ENCODE measurements around the gene KRTAP4-9. TPM values are rescaled to one million over a fixed set of nuclear protein-coding genes. Genes with fewer than 3 reads are reported as not detected.

The KRTAP4-9 gene
- total RNA-seq, 1 donor from 2014 or later, result not detected

DNA sequence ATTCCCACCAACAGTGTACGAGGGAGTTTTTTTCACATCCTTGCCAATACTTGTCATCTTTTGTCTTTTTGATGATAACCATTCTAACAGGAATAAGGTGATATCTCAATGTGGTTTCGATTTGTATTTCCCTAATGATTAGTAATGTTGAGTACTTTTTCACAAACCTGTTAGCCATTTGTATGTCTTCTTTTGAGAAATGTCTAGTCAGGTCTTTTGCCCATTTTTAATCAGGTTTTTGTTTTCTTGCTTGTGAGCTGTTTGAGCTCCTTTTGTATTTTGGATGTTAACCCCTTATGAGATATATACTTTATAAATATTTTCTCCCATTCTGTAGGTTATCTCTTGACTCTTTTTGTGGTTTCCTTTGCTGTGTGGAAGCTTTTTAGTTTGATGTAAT, 46.3 kb downstream of the KRTAP4-9 start:
- no peak overlapping the region for H3K4me3 Mint-ChIP-seq
- H3K9me3 Mint-ChIP-seq, result no peaks in the 10 kb centered on the region

DNA sequence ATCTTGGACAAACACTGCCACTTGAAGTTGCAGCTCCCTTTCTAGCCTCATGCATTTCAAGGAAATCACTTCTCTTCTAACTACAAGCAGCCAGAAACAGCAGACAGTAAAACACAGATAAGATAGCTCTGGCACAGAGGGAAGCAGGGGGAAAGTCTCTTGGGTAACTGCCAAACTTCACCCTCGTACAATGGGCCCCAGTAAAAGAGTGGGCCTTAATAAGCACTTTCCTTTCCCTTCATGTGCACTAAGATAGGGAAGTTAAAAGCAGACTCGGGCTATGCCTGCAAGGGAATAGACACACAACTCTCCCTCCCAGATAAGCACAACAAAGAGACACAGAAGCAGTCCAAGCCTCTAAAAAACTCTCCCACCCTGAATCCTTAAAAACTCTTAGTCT, 48.7 kb downstream of the KRTAP4-9 start:
- H3K27me3 Mint-ChIP-seq (ENCODE audit: low read depth), result peaks cover 34% of the 10 kb centered on the region
- H3K36me3 Mint-ChIP-seq (ENCODE audit: low read depth), result no peaks in the 10 kb centered on the region
- no peak for DNase-seq (ENCODE audit: low read depth, low spot score)
- TF ChIP-seq, protein P1, sequence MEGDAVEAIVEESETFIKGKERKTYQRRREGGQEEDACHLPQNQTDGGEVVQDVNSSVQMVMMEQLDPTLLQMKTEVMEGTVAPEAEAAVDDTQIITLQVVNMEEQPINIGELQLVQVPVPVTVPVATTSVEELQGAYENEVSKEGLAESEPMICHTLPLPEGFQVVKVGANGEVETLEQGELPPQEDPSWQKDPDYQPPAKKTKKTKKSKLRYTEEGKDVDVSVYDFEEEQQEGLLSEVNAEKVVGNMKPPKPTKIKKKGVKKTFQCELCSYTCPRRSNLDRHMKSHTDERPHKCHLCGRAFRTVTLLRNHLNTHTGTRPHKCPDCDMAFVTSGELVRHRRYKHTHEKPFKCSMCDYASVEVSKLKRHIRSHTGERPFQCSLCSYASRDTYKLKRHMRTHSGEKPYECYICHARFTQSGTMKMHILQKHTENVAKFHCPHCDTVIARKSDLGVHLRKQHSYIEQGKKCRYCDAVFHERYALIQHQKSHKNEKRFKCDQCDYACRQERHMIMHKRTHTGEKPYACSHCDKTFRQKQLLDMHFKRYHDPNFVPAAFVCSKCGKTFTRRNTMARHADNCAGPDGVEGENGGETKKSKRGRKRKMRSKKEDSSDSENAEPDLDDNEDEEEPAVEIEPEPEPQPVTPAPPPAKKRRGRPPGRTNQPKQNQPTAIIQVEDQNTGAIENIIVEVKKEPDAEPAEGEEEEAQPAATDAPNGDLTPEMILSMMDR (conservative IDR thresholded peaks at IDR 0.05), result no peak
- H3K27ac Mint-ChIP-seq (ENCODE audit: unreplicated experiment), result no peak overlapping the region
- no peak overlapping the region for H3K4me3 Mint-ChIP-seq
- no peaks in the 10 kb centered on the region for H3K4me1 Mint-ChIP-seq
- H3K9me3 Mint-ChIP-seq, result no peaks in the 10 kb centered on the region

More for the DNA sequence above, 46.3 kb downstream of the KRTAP4-9 start:
- no peak for DNase-seq (ENCODE audit: low read depth, low spot score)
- Mint-ChIP-seq H3K36me3 (ENCODE audit: low read depth) (no peaks in the 10 kb centered on the region), H3K27me3 (ENCODE audit: low read depth) (peaks cover 36% of the 10 kb centered on the region), H3K4me1 (no peaks in the 10 kb centered on the region), H3K27ac (ENCODE audit: unreplicated experiment) (no peak overlapping the region)
- TF ChIP-seq, protein P1 (conservative IDR thresholded peaks at IDR 0.05), result no peak

Other genes starting within 250 kb of the KRTAP4-9 start
- not detected in 2 replicates for gene KRT12, start 238.2 kb upstream of the KRTAP4-9 start, total RNA-seq
- not detected in 2 replicates for gene KRT20, start 220.1 kb upstream of the KRTAP4-9 start, total RNA-seq
- not detected in 2 replicates for gene KRT23, start 167.7 kb upstream of the KRTAP4-9 start, total RNA-seq
- not detected in 2 replicates for gene KRT39, start 138.4 kb upstream of the KRTAP4-9 start, total RNA-seq
- gene KRT40, start 121.1 kb upstream of the KRTAP4-9 start, total RNA-seq, result not detected in 2 replicates
- not detected in 2 replicates for gene KRTAP3-3, start 111.2 kb upstream of the KRTAP4-9 start, total RNA-seq
- gene KRTAP3-2, start 105.5 kb upstream of the KRTAP4-9 start, total RNA-seq, result not detected in 2 replicates
- not detected in 2 replicates for gene KRTAP3-1, start 96.3 kb upstream of the KRTAP4-9 start, total RNA-seq
- gene KRTAP1-5, start 78.2 kb upstream of the KRTAP4-9 start, total RNA-seq, result not detected in 2 replicates
- gene KRTAP1-4, start 75.2 kb upstream of the KRTAP4-9 start, total RNA-seq, result not detected in 2 replicates
- not detected in 2 replicates for gene KRTAP1-3, start 70.5 kb upstream of the KRTAP4-9 start, total RNA-seq
- gene KRTAP1-1, start 63.9 kb upstream of the KRTAP4-9 start, total RNA-seq, result not detected in 2 replicates
- not detected in 2 replicates for gene KRTAP2-1, start 58.1 kb upstream of the KRTAP4-9 start, total RNA-seq
- gene KRTAP2-2, start 50.2 kb upstream of the KRTAP4-9 start, total RNA-seq, result not detected in 2 replicates
- not detected in 2 replicates for gene KRTAP2-3, start 45.3 kb upstream of the KRTAP4-9 start, total RNA-seq
- gene KRTAP2-4, start 39.5 kb upstream of the KRTAP4-9 start, total RNA-seq, result not detected in 2 replicates
- not detected in 2 replicates for gene KRTAP4-7, start 21.2 kb upstream of the KRTAP4-9 start, total RNA-seq
- not detected in 2 replicates for gene KRTAP4-8, start 7.2 kb upstream of the KRTAP4-9 start, total RNA-seq
- not detected in 2 replicates for gene KRTAP4-16, start 3.2 kb upstream of the KRTAP4-9 start, total RNA-seq
- not detected in 2 replicates for gene KRTAP4-11, start 13.0 kb downstream of the KRTAP4-9 start, total RNA-seq
- gene KRTAP4-12, start 18.8 kb downstream of the KRTAP4-9 start, total RNA-seq, result not detected in 2 replicates
- not detected in 2 replicates for gene KRTAP4-6, start 35.2 kb downstream of the KRTAP4-9 start, total RNA-seq
- not detected in 2 replicates for gene KRTAP4-5, start 44.4 kb downstream of the KRTAP4-9 start, total RNA-seq
- not detected in 2 replicates for gene KRTAP4-4, start 55.4 kb downstream of the KRTAP4-9 start, total RNA-seq
- not detected in 2 replicates for gene KRTAP4-3, start 62.8 kb downstream of the KRTAP4-9 start, total RNA-seq
- not detected in 2 replicates for gene KRTAP4-2, start 72.8 kb downstream of the KRTAP4-9 start, total RNA-seq
- gene KRTAP4-1, start 79.5 kb downstream of the KRTAP4-9 start, total RNA-seq, result not detected in 2 replicates
- gene KRTAP9-1, start 84.5 kb downstream of the KRTAP4-9 start, total RNA-seq, result not detected in 2 replicates
- gene KRTAP9-2, start 121.3 kb downstream of the KRTAP4-9 start, total RNA-seq, result not detected in 2 replicates
- not detected in 2 replicates for gene KRTAP9-3, start 127.1 kb downstream of the KRTAP4-9 start, total RNA-seq
- not detected in 2 replicates for gene KRTAP9-8, start 132.6 kb downstream of the KRTAP4-9 start, total RNA-seq
- gene KRTAP9-4, start 144.3 kb downstream of the KRTAP4-9 start, total RNA-seq, result not detected in 2 replicates
- not detected in 2 replicates for gene KRTAP9-9, start 150.0 kb downstream of the KRTAP4-9 start, total RNA-seq
- gene KRTAP9-6, start 160.0 kb downstream of the KRTAP4-9 start, total RNA-seq, result not detected in 2 replicates
- gene KRTAP9-7, start 170.3 kb downstream of the KRTAP4-9 start, total RNA-seq, result not detected in 2 replicates
- not detected in 2 replicates for gene KRTAP29-1, start 197.5 kb downstream of the KRTAP4-9 start, total RNA-seq
- gene KRTAP16-1, start 203.9 kb downstream of the KRTAP4-9 start, total RNA-seq, result not detected in 2 replicates
- not detected in 2 replicates for gene KRTAP17-1, start 210.3 kb downstream of the KRTAP4-9 start, total RNA-seq
- not detected in 2 replicates for gene KRT33A, start 245.4 kb downstream of the KRTAP4-9 start, total RNA-seq